K562 (cell line): ENCODE results near the gene STMN3. TPM values are rescaled to one million over a fixed set of nuclear protein-coding genes. Genes with fewer than 3 reads are reported as not detected.

Source experiments
- EP400 ChIP-seq: fragments of 450-650 bp; IDR thresholded peaks from 2 replicates; pipeline ENCODE4 v1.6.1; 2017; ENCODE audit warnings: antibody characterized with exemption, mild to moderate bottlenecking, moderate library complexity
- FOXJ3 ChIP-seq: sonication (generic); formaldehyde crosslinking; IDR thresholded peaks from 2 replicates; pipeline ENCODE4 v1.4.0; 2020; ENCODE audit warnings: mild to moderate bottlenecking, missing genetic modification reagents
- JUND ChIP-seq, 2 experiments: IDR thresholded peaks; 2 replicates in 1 of 2; 3 replicates in 1 of 2; pipeline ENCODE4 v1.6.1; 2011; ENCODE audit warnings: borderline replicate concordance in 2 of 2, low read depth in 2 of 2, low read length in 2 of 2, improper control_type of control experiment in 1 of 2, missing biosample characterization in 1 of 2, missing genetic modification characterization in 1 of 2, missing genetic modification reagents in 1 of 2
- KAT7 ChIP-seq: sonication (generic); formaldehyde crosslinking; IDR thresholded peaks from 2 replicates; pipeline ENCODE4 v1.8.0; 2022; ENCODE audit warnings: missing genetic modification reagents, mild to moderate bottlenecking, borderline replicate concordance
- MNT ChIP-seq, 2 experiments: fragments of 450-650 bp; conservative IDR thresholded peaks; 2 replicates each; pipeline ENCODE4 v1.6.1; 2017; ENCODE audit warnings: mild to moderate bottlenecking in 2 of 2, moderate library complexity in 2 of 2
- POLR2H ChIP-seq: IDR thresholded peaks from 2 replicates; pipeline ENCODE4 v1.6.1; 2016; ENCODE audit warnings: missing genetic modification characterization, low read depth, mild to moderate bottlenecking, control low read depth, missing compliant biosample characterization, moderate library complexity
- RERE ChIP-seq: sonication (generic); formaldehyde crosslinking; IDR thresholded peaks from 2 replicates; pipeline ENCODE4 v1.8.0; 2023; ENCODE audit warnings: missing genetic modification reagents, mild to moderate bottlenecking, borderline replicate concordance
- SIX5 ChIP-seq, 2 experiments: IDR thresholded peaks; 2 replicates each; pipeline ENCODE4 v1.6.1; 2011; ENCODE audit warnings: low read length in 2 of 2, borderline replicate concordance in 1 of 2, low read depth in 1 of 2, mild to moderate bottlenecking in 1 of 2, moderate library complexity in 1 of 2; ENCODE audit not compliant: insufficient read depth in 1 of 2
- SMARCC2 ChIP-seq: fragments of 450-650 bp; IDR thresholded peaks from 2 replicates; pipeline ENCODE4 v1.6.1; 2017; ENCODE audit warnings: antibody characterized with exemption, moderate library complexity, mild to moderate bottlenecking, low read depth
- ZFP36 ChIP-seq: fragments of 150-350 bp; IDR thresholded peaks from 2 replicates; pipeline ENCODE4 v1.6.1; 2018; ENCODE audit warnings: low read length, low read depth; ENCODE audit not compliant: partially characterized antibody
- ZFX ChIP-seq: sonication (generic); formaldehyde crosslinking; IDR thresholded peaks from 2 replicates; pipeline ENCODE4 v1.8.0; 2022; ENCODE audit warnings: mild to moderate bottlenecking, missing genetic modification reagents, moderate library complexity
- ZMIZ1 ChIP-seq, 2 experiments: fragments of 150-350 bp in 1 of 2; IDR thresholded peaks; 2 replicates each; pipeline ENCODE4 v1.6.1; 2012 to 2016; ENCODE audit warnings: low read depth in 2 of 2, low read length in 2 of 2, mild to moderate bottlenecking in 1 of 2, moderate library complexity in 1 of 2
- ZNF165 ChIP-seq: fragments of 250-450 bp; sonication (Bioruptor Pico); IDR thresholded peaks from 2 replicates; pipeline ENCODE4 v1.4.0; 2020; ENCODE audit warnings: borderline replicate concordance
- polyA plus RNA-seq, 8 experiments: library from polyadenylated mRNA; depleted of rRNA in 4 of 8; stranded (reverse) in 5 of 8; unstranded in 3 of 8; fragments of >200 nt; fragmentation: Nextera tagmentation in 2 of 8; fragmentation: Illumina TruSeq in 1 of 8; extraction: Ambion mirVana in 2 of 8; extraction: Trizol in 1 of 8; gene quantifications; 2 replicates each; pipeline versions ENCODE4 v1.2.1 to v1.2.3, GENCODE V29; 2011 to 2014; ENCODE audit warnings: inconsistent platforms in 1 of 8, missing spikeins in 1 of 8
- total RNA-seq, 7 experiments: library from RNA; depleted of rRNA in 6 of 7; stranded (reverse); fragments of >200 nt in 6 of 7; fragmentation: Illumina TruSeq in 2 of 7; extraction: Trizol in 2 of 7; gene quantifications; 2 replicates each; pipeline versions ENCODE4 v1.2.1 to v1.2.3, GENCODE V29; 2011 to 2021; ENCODE audit warnings: low replicate concordance in 1 of 7

The STMN3 gene
- total and polyA plus RNA-seq, 9 of the 15 experiments (the other 6 are each of a cell fraction or from before 2014, with no cell fraction given), result 0.70 to 65.6 (median 29.4) TPM

GRCh38 chr20:63641792-63642523 is 11.3 kb downstream of the STMN3 start (continued):
- no peak for TF ChIP-seq RERE (CRISPR knock-in tag)
- no peak for TF ChIP-seq ZFP36
- TF ChIP-seq FOXJ3 (CRISPR knock-in tag), result no peak
- TF ChIP-seq EP400, result no peak
- no peak for TF ChIP-seq JUND (IDR thresholded peaks at IDR 0.05; ENCODE audit: borderline replicate concordance, low read depth, low read length)
- no peak; the same call in 2 of the 3 replicates for TF ChIP-seq JUND (tag; IDR thresholded peaks at IDR 0.05; ENCODE audit: borderline replicate concordance, low read depth, low read length)
- TF ChIP-seq ZNF165, result no peak
- no peak for TF ChIP-seq SIX5 (IDR thresholded peaks at IDR 0.05; ENCODE audit: borderline replicate concordance in 1 of 2, insufficient read depth in 1 of 2, low read depth in 1 of 2, low read length in 2 of 2)
- TF ChIP-seq ZFX (CRISPR knock-in tag), result no peak; the same call in 1 of the 2 replicates
- peak in 1 of 2 experiments; percentile 57; a peak in 2 of 4 replicates for TF ChIP-seq MNT (conservative IDR thresholded peaks at IDR 0.05)
- no peak for TF ChIP-seq SMARCC2
- no peak for TF ChIP-seq POLR2H (tag)
- no peak for TF ChIP-seq ZMIZ1 (IDR thresholded peaks at IDR 0.05; ENCODE audit: low read depth in 2 of 2, low read length in 2 of 2)
- TF ChIP-seq KAT7, result no peak
